GM21526 (cell line): ENCODE measurements around the gene CHST10.
"Not testable (repeated sequence)": the region's sequence is repeated elsewhere in the genome, so short reads cannot be mapped to it uniquely, and the experiment has no call there.

Source experiments
- ATAC-seq: cut with Tn5 transposase; IDR thresholded peaks from one replicate; pipeline ENCODE4 v1.9.1; 2021; ENCODE audit warnings: moderate library complexity; ENCODE audit not compliant: unreplicated experiment, low FRiP score

The CHST10 gene

GRCh38 chr2:100395532-100396350 is 21.7 kb downstream of the CHST10 start:
- no peak for ATAC-seq

GRCh38 chr2:100394111-100394641 is 23.3 kb downstream of the CHST10 start:
- peak; percentile 68 for ATAC-seq

GRCh38 chr2:100393362-100393761 is 24.1 kb downstream of the CHST10 start:
- ATAC-seq, result no peak

GRCh38 chr2:100392715-100393114 is 24.8 kb downstream of the CHST10 start:
- no peak for ATAC-seq

- no peak for ATAC-seq
Measured at GRCh38 chr2:100391735-100392515, 25.5 kb downstream of the CHST10 start.

GRCh38 chr2:100390001-100390940 is 27.2 kb downstream of the CHST10 start:
- no peak for ATAC-seq

- ATAC-seq, result no peak
Measured at GRCh38 chr2:100388703-100389102, 28.8 kb downstream of the CHST10 start.

- no peak for ATAC-seq
Measured at GRCh38 chr2:100383954-100384353, 33.5 kb downstream of the CHST10 start.

GRCh38 chr2:100383306-100383705 is 34.2 kb downstream of the CHST10 start:
- no peak for ATAC-seq

- peak; percentile 81 for ATAC-seq
Measured at GRCh38 chr2:100381240-100381639, 36.2 kb downstream of the CHST10 start.

- ATAC-seq, result no peak
Measured at GRCh38 chr2:100380681-100381080, 36.8 kb downstream of the CHST10 start.

GRCh38 chr2:100376836-100377235 is 40.6 kb downstream of the CHST10 start:
- no peak for ATAC-seq

GRCh38 chr2:100367163-100367562 is 50.3 kb downstream of the CHST10 start:
- no peak for ATAC-seq

GRCh38 chr2:100365434-100365833 is 52.0 kb downstream of the CHST10 start:
- ATAC-seq, result no peak

GRCh38 chr2:100362269-100362668 is 55.2 kb downstream of the CHST10 start:
- not testable (repeated sequence) for ATAC-seq

- ATAC-seq, result no peak
Measured at GRCh38 chr2:100359576-100359975, 57.9 kb downstream of the CHST10 start.

GRCh38 chr2:100358554-100358953 is 58.9 kb downstream of the CHST10 start:
- ATAC-seq, result no peak

GRCh38 chr2:100352521-100352920 is 64.9 kb downstream of the CHST10 start:
- ATAC-seq, result no peak

- no peak for ATAC-seq
Measured at GRCh38 chr2:100350661-100351185, 66.7 kb downstream of the CHST10 start.

- ATAC-seq, result not testable (repeated sequence)
Measured at GRCh38 chr2:100345144-100345543, 72.3 kb downstream of the CHST10 start.
